Measurements from ENCODE around the gene NAGPA.

NAGPA gene

GRCh38 chr16:4987250-4987579 is 46.5 kb downstream of the NAGPA start:
- no peak overlapping the region for H3K4me3 ChIP-seq (ENCODE audit: low read depth, low read length)
- TF ChIP-seq CTCF (IDR thresholded peaks at IDR 0.05; ENCODE audit: low read depth, low read length) (no peak), MYC (IDR thresholded peaks at IDR 0.05; ENCODE audit: low read depth, low read length) (no peak), MAX (IDR thresholded peaks at IDR 0.05; ENCODE audit: low read depth, low read length) (no peak)
- no peak for DNase-seq (ENCODE audit: low read depth)

DNA sequence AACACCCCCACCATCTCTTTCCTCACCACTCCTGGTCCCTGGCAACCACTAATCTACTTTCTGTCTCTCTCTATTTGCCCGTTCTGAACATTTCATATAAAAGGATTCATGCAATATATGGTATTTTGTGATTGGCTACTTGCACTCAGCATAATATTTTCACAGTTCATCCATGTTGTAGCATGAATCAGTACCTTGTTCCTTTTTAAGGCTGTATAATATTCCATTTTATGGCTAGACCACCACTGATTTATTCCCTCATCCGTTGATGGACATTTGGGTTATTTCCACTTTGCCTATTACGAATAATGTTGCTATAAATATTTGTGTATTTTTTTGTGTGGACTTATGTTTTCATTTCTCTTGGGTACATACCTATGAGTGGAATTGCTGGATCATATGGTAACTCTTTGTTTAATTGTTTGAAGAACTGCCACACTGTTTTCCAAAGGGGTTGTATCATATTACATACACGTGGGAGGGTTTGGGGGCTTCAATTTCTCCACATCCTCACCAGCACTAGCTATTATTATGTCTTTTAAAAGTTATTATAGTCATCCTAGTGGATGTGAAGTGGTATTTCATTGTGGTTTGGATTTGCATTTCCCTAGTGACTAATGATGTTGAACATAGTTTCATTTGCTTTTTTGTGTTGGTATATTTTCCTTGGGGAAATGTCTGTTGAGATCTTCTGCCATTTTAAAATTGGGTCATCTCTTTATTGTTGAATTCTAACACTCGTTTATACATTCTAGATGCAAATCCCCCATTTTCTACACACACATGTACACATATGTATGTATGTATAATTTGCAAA is 49.4 kb downstream of the NAGPA start:
- no peak overlapping the region for H3K4me3 ChIP-seq (ENCODE audit: low read depth, low read length)
- no peak for DNase-seq (ENCODE audit: low read depth)
- TF ChIP-seq CTCF (IDR thresholded peaks at IDR 0.05; ENCODE audit: low read depth, low read length) (no peak), POLR2A (IDR thresholded peaks at IDR 0.05; ENCODE audit: extremely low read depth, insufficient read length) (no peak), MYC (IDR thresholded peaks at IDR 0.05; ENCODE audit: low read depth, low read length) (no peak), MAX (IDR thresholded peaks at IDR 0.05; ENCODE audit: low read depth, low read length) (no peak)

- no peak for TF ChIP-seq POLR2A (IDR thresholded peaks at IDR 0.05; ENCODE audit: extremely low read depth, insufficient read length)
- TF ChIP-seq MAX (IDR thresholded peaks at IDR 0.05; ENCODE audit: low read depth, low read length): no peak
- no peak for TF ChIP-seq CTCF (IDR thresholded peaks at IDR 0.05; ENCODE audit: low read depth, low read length)
- TF ChIP-seq MYC (IDR thresholded peaks at IDR 0.05; ENCODE audit: low read depth, low read length): no peak
- H3K4me3 ChIP-seq (ENCODE audit: low read depth, low read length): no peak overlapping the region
- no peak for DNase-seq (ENCODE audit: low read depth)
These were observed 51.5 kb downstream of the NAGPA start for GRCh38 chr16:4982056-4982867.

DNA sequence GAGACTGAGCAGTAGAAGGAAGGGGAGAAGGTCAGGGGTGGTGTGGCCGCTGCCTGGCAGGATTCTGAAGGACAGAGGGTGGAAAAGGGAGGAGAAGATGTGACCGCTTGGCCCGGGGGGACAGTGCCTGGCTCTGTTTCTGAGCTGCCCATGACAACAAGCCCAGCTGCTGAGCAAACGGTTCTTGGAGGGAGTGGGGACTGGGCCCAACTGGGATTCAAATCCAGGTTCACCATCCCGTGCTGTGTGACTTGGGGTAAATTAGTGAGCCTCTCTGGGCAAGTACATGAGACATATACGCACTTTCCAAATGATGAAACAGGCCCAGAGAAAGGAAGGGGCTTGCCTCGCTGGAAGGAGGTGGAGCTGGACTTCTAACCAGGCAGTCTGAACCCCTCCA is 52.3 kb downstream of the NAGPA start:
- DNase-seq (ENCODE audit: low read depth): no peak
- no peak overlapping the region for H3K4me3 ChIP-seq (ENCODE audit: low read depth, low read length)
- no peak for TF ChIP-seq POLR2A (IDR thresholded peaks at IDR 0.05; ENCODE audit: extremely low read depth, insufficient read length)

DNA sequence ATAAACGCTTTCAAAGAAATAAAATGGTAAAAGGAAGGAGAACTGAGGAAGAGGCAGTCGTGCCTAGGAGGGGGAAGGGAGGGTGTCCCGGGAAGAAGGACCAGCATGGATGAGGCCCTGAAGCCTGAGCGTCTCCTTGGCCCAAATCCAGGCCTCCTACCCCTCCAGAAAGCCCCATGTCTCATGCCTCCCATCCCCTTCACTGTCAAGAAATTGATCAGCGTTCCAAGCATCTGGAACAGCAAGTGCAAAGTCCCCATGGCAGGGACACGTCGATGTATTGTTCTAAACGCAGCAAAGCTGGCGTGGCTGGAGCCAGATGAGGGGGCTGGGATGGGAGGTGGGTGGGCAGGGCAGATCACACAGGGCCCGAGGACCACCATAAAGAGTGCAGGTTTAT is 53.0 kb downstream of the NAGPA start:
- TF ChIP-seq POLR2A (IDR thresholded peaks at IDR 0.05; ENCODE audit: extremely low read depth, insufficient read length) (no peak), CTCF (IDR thresholded peaks at IDR 0.05; ENCODE audit: low read depth, low read length) (no peak), MAX (IDR thresholded peaks at IDR 0.05; ENCODE audit: low read depth, low read length) (no peak), MYC (IDR thresholded peaks at IDR 0.05; ENCODE audit: low read depth, low read length) (no peak)
- DNase-seq (ENCODE audit: low read depth): no peak

More for the DNA sequence above, 53.0 kb downstream of the NAGPA start:
- H3K4me3 ChIP-seq (ENCODE audit: low read depth, low read length): no peak overlapping the region

All from NB4 (cell line).